ENCODE measurements around the gene FAS.

GRCh38 chr10:88979603-88980002 is 11.0 kb upstream of the FAS start:
- TF ChIP-seq EZH2 (IDR thresholded peaks at IDR 0.05; ENCODE audit: borderline replicate concordance) (no peak), CTCF (IDR thresholded peaks at IDR 0.05; ENCODE audit: poor library complexity) (no peak)

All from hepatocyte (in vitro differentiated cells).